ENCODE measurements around the gene EIPR1.
"Not testable (repeated sequence)": the region's sequence is repeated elsewhere in the genome, so short reads cannot be mapped to it uniquely, and the experiment has no call there.

Gene EIPR1

DNA sequence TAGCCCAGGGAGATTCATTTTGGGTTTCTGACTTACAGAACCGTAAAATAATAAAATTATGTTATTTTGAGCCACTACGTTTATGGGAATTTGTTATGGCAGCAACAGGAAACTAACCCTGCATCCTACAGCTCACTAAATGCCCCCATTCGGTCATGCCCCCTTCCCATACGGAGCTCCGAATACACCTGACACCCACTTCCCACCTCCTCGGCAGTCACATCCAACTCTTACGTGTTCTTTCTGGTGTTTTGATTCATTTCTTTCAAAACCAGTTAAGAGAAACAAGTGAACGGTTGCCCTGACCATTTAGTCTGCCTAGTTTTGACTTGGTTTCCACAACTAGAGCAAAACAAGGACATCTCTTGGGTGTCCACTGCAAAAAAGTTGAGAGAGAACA is 19.7 kb downstream of the EIPR1 start:
- DNase-seq (ENCODE audit: low read depth) = no peak

DNA sequence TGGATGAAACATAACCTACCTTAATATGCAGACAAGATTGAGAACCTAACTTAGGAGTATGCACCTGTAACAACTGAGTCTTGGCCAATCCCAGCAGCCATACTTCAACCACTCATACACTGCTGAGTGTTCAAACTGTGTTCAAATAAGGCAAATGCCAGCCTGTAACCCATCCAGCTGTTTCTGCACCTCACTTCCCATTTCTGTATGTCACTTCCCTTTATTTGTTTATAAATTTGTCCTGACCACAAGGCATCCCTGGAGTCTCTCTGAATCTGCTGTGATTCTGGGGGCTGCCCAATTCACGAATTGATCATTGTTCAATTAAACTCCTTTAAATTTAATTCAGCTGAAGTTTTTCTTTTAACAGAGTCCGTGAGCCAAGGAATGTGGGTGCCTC is 20.2 kb downstream of the EIPR1 start:
- not testable (repeated sequence) for DNase-seq (ENCODE audit: low read depth)

DNA sequence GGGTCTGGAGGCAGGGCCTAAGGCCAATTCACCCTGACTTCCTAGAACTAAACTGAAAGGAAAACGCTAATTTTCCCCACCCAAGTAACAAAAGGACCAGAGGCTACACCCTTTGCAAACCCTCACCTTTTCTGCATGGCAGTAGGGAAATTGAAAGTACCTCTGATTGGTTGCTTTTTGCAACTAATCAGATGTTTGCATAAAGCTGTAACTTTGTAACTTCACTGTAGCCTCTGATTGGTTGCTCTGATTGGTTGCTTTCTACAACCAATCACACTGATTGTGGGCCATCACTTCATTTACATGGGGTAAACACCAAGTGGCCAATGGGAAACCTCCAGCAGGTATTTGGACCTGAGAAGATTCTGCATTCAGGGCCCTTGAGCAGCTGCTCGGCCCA is 20.8 kb downstream of the EIPR1 start:
- DNase-seq (ENCODE audit: low read depth) = no peak

DNA sequence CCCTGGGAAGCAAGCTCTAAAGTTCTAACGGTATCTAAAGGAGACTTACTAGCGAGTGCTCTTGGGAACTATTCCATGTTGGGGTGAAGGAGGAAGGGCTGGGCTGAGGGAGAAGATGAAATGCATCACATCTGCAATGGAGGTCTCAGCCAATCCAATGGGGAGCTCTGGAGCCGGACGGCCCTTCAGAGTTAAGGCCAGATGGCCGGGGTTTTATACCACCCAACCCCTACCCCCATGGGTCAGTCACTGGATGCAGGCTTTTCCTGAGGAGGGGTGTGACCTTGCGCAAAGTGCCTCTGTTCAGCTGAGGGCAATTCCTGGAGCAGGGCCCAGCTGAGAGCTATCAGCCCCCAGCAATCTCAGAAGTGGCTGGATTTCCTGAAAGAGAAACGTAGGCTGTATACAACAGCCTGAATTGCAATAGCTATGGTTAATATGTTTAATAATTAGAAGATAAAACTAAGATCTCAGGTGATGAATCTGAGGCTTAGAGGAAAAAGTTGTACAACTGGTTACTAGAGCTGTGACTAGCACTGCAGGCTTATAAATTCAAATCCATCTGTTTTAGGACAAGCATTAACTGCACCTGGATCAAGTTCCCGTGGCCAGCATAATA is 21.6 kb downstream of the EIPR1 start:
- DNase-seq (ENCODE audit: low read depth) = no peak

DNA sequence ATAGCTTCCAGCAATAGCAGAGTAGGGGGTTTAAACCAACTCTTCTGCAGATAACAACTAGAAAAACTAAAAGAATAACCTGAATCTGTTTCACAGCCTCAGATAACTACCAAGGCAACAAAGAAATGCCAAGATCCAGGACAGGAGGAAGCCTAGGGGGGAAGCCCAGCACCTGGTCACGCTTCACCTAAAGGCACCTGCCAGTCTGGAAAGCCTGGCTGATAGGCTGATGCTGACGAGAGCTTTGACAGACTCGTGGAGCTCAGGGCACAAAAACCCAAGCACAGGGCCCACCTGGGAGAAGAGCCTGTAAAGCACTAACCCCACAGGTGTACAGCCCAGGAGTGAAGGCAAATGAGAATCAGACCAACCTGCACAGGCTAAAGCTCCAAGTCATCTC is 22.6 kb downstream of the EIPR1 start:
- DNase-seq (ENCODE audit: low read depth) = no peak

DNA sequence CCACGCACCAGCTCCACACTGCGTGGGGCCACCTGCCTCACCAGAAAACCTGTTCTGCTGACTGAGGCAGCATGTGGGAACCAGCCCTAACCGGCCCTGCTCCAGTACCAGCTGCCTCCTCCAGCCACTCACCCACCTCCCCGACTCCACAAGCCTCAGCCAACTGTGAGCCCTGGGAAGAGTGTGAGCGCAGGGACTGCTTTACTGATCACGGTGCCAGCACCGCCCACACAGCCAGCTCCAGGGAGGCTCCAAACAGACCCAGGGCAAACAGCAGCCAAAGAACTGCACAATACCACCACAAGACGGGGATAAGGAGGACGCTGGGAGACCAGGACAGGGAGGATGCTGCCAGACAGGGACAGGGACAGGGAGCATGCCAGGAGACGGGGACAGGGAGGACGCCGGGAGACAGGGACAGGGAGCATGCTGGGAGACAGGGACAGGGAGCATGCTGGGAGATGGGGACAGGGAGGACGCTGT is 28.4 kb downstream of the EIPR1 start:
- DNase-seq (ENCODE audit: low read depth) = no peak

DNA sequence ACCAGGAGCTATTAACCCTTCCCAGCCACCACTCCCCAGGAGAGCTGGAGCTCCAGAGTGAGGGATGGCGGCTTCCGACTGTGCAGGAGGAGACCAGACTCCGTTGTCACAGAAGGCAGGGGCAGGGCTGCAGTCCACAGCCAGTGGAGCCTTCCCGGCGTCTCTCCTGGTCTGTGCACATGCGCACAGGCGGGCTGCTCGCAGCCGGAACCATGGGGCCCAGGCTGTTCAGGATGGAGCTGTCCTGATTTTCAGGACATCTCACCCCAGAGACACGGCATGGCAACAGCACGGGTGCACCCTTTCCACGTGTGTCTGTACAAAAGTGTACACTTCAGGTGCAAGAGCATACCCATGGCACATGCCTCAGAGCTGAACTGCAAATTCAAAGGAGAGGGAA is 28.9 kb downstream of the EIPR1 start:
- no peak for DNase-seq (ENCODE audit: low read depth)

DNA sequence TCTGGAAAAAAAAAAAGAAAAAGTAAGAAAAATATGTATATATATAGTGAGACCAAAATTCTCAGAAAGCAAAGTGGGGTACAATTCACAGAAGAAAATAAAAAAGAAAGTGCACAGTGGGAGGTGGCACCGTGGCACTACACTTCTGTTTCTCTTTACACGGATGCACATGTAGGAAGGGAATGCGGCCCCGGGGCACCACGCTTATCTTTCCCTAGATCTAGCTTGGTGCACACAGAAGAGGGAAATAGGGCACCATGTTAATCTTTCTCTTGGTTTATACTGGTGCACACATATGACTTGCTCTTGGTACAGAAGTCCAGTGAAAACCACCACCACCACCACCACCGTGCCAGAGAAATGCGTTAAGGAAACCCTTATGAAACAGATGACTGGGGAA is 32.0 kb downstream of the EIPR1 start:
- no peak for DNase-seq (ENCODE audit: low read depth)

DNA sequence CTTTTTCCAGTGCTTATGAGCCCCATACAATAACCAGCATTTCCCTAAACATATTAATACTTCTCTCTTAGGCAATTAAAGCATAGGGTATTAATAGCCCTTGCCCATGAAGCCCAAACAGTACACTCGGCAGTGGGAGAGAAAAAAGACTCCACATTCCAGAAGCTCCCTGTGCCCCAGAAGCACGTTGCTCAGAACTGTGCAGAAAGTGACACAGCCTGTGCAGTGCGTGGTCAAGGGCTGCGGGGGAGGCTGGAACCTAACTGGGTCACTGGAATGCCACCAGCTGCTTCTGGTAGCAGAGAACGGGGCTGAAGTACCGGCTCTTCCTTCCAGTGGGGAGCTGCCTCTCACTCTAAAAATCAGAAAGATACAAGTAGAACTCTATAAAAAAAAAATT is 32.7 kb downstream of the EIPR1 start:
- DNase-seq (ENCODE audit: low read depth) = no peak

DNA sequence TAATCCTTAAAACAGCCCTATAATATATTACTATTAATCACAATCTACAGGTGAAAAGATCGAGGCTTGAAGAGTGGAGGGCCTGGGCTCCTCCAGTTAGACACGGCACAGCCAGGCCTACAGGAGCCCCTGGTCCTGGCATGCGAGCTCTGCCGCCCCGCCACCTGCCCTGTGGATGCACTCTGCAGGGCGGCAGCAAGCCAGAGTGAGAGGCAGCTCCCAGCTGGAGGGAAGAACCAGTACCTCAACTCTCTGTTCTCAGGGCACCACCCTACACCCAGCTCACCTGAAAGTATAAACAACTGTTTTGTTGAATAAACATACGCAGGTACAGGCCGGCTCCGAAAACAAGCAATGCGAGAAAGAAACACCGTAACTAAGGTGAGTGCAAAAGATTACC is 34.6 kb downstream of the EIPR1 start:
- no peak for DNase-seq (ENCODE audit: low read depth)

DNA sequence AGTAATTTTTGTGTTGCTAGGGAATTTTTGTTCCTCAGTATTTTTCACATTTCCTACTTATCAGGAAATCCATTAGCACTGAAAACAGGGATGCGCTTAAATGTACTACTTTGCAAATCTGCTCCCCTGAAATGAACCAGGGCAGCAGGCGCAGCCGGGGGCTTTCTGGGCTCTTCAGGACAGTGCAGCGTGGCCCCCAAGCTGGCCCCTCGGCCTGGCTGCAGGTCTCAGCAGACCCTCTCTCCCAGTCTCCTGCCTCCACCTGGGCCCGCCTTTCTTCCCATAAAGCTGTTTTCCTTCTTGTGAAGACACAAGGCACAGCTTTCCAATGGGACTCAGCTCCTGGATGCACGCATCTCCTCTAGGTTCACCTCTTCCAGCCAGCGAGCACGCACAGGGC is 35.3 kb downstream of the EIPR1 start:
- DNase-seq (ENCODE audit: low read depth) = no peak

DNA sequence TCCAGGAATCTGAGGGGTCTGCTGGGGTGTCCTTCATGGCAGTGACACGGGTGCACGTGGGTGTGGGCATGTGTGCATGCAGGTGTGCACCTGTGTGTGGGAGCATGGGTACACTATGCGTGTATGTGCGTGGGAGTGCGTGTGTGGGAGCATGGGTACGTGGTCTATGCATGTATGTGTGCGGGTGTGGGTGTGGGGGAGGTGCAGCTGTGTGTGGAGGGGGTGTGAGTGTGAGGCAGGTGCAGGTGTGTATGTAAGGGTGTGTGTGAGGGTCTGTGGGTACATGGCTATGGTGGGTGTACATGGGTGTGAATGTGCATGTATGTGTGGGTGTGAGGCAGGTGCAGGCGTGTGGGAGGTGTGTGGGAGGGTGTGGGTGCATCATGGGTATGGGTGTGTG is 36.3 kb downstream of the EIPR1 start:
- DNase-seq (ENCODE audit: low read depth) = no peak

DNA sequence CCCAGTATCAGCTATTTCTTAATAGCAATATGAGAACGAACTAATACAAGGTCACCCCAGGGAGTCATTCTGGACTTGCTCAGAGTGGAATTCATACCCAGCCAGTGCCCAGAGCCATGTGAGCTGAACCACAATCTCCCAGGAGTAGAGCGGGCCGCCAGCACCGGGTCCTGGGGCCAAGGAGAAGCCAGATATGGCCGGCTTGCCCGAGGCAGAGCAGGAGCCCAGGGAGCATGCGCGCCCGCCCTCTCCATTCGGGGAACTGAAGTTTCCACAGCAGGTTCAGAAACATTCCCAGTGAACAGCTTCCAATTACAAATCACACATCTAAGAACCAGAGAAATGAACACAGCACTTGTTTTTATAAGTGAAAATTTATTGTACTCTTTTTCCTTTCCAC is 37.5 kb downstream of the EIPR1 start:
- DNase-seq (ENCODE audit: low read depth) = no peak

DNA sequence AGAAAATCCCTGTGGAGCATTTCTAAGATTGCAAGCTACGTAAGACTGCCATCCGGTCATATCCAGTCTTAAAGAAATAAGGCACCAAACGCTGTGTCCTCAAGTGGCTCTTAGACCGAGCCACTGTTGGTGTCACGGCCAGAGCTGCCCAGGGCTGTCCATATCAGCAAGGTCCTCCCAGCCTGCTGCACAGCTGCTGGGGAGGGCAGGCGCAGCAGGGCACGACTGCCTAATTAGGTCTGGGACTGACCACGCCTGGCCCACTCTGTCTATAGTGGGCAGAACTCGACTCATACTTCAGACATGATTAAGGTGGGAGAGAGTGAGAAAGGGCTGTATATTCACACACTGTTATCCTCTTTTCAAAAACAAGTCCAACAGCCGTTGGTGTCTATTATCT is 39.3 kb downstream of the EIPR1 start:
- no peak for DNase-seq (ENCODE audit: low read depth)

DNA sequence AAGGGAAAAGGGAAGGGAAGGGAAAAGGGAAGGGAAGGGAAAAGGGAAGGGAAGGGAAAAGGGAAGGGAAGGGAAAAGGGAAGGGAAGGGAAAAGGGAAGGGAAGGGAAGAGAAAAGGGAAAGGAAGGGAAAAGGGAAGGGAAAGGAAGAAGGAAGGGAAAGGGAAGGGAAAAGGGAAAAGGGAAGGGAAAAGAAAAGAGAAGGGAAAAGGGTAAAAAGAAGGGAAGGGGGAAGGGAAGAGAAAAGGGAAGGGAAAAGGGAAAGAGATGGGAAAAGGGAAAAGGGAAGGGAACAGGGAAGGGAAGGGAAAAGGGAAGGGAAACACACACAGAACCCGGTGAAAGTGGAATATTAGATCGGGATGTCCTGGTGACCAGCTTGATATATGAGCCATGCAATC is 40.8 kb downstream of the EIPR1 start:
- DNase-seq (ENCODE audit: low read depth) = no peak

DNA sequence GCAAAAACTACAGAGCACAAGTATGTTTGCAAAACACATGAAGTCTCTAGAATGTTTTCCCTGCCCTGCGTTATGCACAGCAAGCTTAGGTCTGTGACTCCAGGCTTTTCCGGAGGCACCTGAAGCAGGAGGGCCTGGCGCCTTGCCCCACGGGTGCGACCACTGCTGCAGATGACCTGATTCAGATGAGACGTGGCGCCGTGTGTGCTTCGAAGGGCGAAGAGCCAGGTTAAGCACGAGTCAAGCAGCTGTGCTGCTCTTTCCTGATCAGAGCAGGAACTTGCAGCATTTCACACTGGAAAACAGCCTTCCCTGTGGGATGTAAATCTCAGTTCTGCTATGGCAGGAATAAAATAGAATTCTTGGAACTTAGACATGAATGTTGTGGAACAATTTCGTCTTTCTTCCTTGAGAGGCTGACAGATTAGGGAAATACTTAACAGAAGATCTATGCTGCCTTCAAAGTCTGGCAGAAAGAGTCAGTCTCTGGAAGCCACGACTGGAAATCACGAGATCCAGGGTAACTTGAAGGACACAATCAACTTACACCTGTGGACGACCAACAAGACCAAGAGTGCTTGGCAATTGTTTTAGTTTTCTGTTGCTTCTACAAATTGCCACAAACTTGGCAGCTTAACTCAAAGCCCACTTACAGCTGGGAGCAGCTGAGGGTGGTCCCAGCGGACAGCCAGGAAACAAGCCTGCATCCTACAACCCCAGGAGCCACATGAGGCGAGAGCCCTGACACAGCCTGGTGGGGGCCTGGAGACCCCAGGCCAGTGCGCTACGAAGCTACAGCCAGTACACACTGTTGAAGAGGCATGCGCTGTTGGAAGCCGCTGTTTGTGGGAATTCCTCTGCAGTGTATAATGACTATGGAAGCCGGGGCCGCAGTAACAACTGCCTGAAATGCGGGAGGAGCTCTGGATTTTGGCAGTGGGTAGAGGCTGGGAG is 42.9 kb downstream of the EIPR1 start:
- DNase-seq (ENCODE audit: low read depth) = no peak

DNA sequence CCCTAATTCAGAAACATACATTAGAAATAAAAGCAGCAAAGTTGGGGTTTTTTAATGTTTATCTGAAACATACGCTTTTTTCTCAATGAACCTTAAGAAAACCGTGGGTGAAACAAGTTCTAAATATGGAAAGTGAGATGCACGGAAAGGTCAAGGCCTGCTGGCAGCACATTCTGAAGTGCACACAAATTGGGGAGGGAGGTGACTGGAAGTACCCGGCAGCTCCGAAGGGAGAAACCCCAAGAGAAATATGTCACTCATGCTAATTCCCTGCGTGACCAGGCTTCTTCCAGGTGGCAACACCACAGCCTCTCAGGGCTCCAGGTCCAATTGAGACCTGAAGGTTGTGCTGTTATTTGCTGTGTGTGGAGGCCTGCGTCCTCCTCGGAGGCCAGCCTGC is 45.5 kb downstream of the EIPR1 start:
- no peak for DNase-seq (ENCODE audit: low read depth)

DNA sequence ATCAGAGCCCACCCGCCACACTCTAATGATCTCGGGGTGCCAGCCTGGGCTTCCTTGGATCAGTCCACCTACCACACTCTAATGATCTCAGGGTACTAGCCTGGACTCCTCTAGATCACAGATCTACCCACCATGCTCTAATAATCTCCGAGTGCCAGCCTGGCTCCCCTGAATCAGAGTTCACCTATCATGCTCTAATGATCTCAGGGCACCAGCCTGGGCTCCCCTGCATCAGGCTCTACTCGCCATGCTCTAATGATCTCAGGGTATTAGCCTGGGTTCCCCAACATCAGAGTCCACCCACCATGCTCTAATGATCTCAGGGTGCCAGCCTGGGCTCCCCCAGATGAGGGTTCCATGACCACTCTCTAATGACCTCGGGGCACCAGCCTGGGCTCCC is 48.1 kb downstream of the EIPR1 start:
- DNase-seq (ENCODE audit: low read depth) = no peak

DNA sequence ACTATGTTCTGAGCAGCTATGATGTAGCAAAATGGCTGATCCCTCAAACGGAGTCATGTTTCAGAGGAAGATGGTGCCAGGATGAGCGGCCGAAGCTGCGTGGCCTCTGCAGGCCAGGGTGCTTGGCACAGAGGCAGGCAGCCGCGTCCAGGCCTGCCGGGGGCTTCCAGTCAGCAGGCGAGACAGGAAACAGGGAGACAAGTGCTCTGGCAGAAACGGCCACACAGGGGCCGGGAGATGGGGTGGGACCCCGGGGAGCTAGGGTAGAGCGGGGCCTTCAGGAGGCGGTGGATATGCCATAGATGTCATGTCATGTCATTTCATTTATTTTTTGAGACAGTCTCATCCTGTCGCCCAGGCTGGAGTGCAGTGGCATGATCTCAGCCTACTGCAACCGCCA is 50.7 kb downstream of the EIPR1 start:
- no peak for DNase-seq (ENCODE audit: low read depth)

DNA sequence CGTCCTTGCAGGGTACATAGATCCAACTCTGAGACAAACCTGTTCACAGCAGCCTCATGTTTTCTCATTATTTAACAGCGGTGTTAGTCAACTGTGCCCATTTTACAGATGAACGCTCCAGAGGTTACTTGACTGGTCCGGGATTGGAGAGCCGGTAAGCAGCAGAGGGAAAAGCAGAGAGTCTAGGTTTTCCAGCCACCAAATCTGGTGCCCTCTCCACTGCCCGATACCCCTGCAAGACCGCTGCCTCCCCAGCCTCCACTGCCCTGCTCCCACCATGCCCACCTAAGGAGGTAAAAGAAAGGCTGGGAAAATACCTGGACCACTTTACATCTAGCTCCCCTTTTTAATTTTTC is 51.5 kb downstream of the EIPR1 start:
- no peak for DNase-seq (ENCODE audit: low read depth)

DNA sequence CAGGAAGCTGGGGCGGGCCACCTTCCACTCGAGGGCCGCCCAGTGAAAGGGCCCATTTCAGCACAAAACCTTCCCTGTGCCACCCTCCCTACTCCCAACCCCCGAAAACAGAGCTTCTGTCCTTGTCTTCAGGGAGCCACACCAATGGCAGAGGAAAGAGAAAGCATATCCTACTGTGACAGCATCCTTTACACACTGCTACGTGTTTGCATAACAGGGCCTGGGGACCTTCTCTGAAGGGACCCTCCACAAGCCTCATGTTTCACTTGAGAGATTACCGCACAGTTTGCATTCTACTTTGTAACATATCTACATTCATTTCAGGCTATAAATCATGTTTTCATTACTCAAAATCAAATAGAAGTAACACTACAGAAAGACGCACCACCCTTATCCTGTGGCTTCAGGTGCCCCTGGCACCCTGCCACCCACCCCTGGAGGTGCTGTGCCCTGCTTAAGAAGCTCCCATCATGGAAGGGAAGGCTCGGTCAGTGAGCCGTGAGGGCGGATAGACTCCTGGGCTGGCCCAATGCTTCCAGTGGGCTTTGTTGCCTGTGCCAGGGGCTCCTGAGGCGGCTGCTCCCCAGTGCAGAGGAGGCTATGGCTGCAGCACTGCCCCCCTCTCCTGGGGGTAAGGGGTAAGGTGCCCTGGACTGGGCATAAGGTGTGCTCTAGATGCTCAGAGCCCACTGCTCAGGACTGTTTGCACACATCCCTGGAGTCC is 52.0 kb downstream of the EIPR1 start:
- DNase-seq (ENCODE audit: low read depth) = no peak

DNA sequence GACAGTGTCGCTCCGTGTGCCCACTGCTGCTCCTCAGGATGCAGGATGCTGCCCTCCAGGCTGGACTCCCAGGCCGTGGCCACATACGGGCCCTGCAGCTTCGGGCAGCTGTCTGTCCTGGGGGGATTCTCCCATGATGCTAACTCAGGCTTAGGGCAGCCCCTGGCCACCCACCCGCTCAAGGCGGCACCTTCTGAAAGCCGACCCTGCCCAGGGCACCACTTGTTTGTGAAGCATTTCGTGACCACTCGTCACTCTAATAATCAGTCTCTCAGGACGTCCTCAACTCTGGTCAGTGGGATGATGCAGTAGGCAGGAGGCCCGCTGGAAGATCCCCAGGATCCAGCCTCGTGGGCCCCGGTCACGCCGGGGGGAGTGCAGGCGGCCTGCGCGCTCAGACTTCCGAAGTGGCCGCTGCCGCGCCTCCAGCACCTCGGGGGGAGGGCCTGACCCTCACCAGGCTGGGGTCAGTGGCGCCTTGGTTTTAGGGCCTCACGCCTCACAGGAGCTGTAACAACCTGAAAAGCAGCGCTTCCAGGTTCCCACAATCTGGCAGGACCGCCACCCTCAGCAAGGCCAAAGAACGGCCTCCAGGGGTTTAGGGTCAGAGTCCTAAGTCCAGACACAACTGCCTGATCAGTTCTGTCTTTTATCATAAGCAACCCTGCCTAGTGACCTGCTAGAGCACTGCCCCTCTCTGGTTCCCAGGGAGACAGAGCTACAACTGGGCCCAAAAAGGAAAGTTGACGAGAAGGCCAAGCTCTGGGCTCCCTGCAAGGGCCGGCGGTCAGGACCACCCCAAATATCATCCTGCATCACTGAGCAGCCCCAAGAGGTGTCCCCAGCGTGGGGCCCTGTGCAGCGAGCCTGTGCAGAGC is 53.0 kb downstream of the EIPR1 start:
- DNase-seq (ENCODE audit: low read depth) = no peak
